Smooth muscle cell (in vitro differentiated cells): ENCODE results near the gene MYBPC2. TPM values are rescaled to one million over a fixed set of nuclear protein-coding genes. Genes with fewer than 3 reads are reported as not detected.

Experiments
- DNase-seq: peaks from one replicate; lab custom pipeline; 2025; ENCODE audit not compliant: unreplicated experiment; lab: John Stamatoyannopoulos, UW
- H2AFZ ChIP-seq: fragments of 200-600 bp; sonication (generic); 2 replicates; pipeline ENCODE4 v1.6.0; 2016; ENCODE audit warnings: antibody characterized with exemption, low read depth, mild to moderate bottlenecking
- H3F3A ChIP-seq: fragments of 200-600 bp; sonication (generic); 2 replicates; pipeline ENCODE4 v1.6.0; 2017; ENCODE audit warnings: antibody characterized with exemption, low read depth
- H3K27ac ChIP-seq: fragments of 200-600 bp; sonication (generic); 2 replicates; pipeline ENCODE4 v1.5.1; 2016; ENCODE audit warnings: low read depth, mild to moderate bottlenecking
- H3K27me3 ChIP-seq: fragments of 200-600 bp; sonication (generic); 2 replicates; pipeline ENCODE4 v1.6.1; 2016; ENCODE audit warnings: low read depth, mild to moderate bottlenecking
- H3K36me3 ChIP-seq: fragments of 200-600 bp; sonication (generic); 2 replicates; pipeline ENCODE4 v1.5.1; 2016; ENCODE audit warnings: low read depth
- H3K4me1 ChIP-seq: fragments of 200-600 bp; sonication (generic); 2 replicates; pipeline ENCODE4 v1.5.1; 2016; ENCODE audit warnings: low read depth
- H3K4me2 ChIP-seq: fragments of 200-600 bp; sonication (generic); 2 replicates; pipeline ENCODE4 v1.6.0; 2016; ENCODE audit warnings: mild to moderate bottlenecking
- H3K4me3 ChIP-seq: fragments of 200-600 bp; sonication (generic); 2 replicates; pipeline ENCODE4 v1.5.1; 2016; ENCODE audit warnings: mild to moderate bottlenecking
- H3K79me2 ChIP-seq: fragments of 200-600 bp; sonication (generic); 2 replicates; pipeline ENCODE4 v1.6.0; 2016; ENCODE audit warnings: low read depth, mild to moderate bottlenecking
- H3K9ac ChIP-seq: fragments of 200-600 bp; sonication (generic); 2 replicates; pipeline ENCODE4 v1.6.0; 2016; ENCODE audit warnings: low read depth
- H3K9me3 ChIP-seq: fragments of 200-600 bp; sonication (generic); replicated peaks from 2 replicates; pipeline ENCODE4 v1.5.1; 2016; ENCODE audit warnings: low read depth
- H4K20me1 ChIP-seq: fragments of 200-600 bp; sonication (generic); 2 replicates; pipeline ENCODE4 v1.6.0; 2016; ENCODE audit warnings: low read depth
- WGBS: methylation state at CpG from one replicate; pipeline ENCODE4 v1.1.7; 2016; ENCODE audit warnings: low lambda C conversion rate; 5-methylcytosine and 5-hydroxymethylcytosine counted together
- polyA plus RNA-seq: library from polyadenylated mRNA; unstranded; fragments of >200 nt; fragmentation: Nextera tagmentation; extraction: Ambion mirVana; gene quantifications from 2 replicates; pipeline ENCODE4 v1.2.1, GENCODE V29; 2016
- total RNA-seq: library from RNA; depleted of rRNA; stranded (reverse); fragments of >200 nt; gene quantifications from 2 replicates; pipeline ENCODE4 v1.2.3, GENCODE V29; 2014
- TF ChIP-seq, protein P1 (sequence below): fragments of 200-600 bp; sonication (generic); IDR thresholded peaks from 2 replicates; pipeline ENCODE4 v1.5.1; 2017; ENCODE audit warnings: borderline replicate concordance, mild to moderate bottlenecking, antibody characterized with exemption; ENCODE audit not compliant: insufficient read depth, poor library complexity, severe bottlenecking

The MYBPC2 gene
- total and polyA plus RNA-seq, 2 experiments from 2014 or later = not detected

GRCh38 chr19:50490411-50490811 is 57.7 kb downstream of the MYBPC2 start:
- 92% methylated on average over 18 of the region's 18 CpGs for WGBS
- no peak for DNase-seq
- Histone ChIP-seq H3K4me1 (no peaks in the 10 kb centered on the region), H4K20me1 (no peaks in the 10 kb centered on the region), H3K79me2 (no peaks in the 10 kb centered on the region), H3K36me3 (no peaks in the 10 kb centered on the region), H3K27ac (no peak overlapping the region), H2AFZ (no peak overlapping the region), H3K4me3 (no peak overlapping the region), H3K9me3 (no peaks in the 10 kb centered on the region), H3K9ac (no peak overlapping the region), H3K4me2 (no peak overlapping the region), H3F3A (no peaks in the 10 kb centered on the region), H3K27me3 (peaks cover 5% of the 10 kb centered on the region)
- TF ChIP-seq, protein P1, sequence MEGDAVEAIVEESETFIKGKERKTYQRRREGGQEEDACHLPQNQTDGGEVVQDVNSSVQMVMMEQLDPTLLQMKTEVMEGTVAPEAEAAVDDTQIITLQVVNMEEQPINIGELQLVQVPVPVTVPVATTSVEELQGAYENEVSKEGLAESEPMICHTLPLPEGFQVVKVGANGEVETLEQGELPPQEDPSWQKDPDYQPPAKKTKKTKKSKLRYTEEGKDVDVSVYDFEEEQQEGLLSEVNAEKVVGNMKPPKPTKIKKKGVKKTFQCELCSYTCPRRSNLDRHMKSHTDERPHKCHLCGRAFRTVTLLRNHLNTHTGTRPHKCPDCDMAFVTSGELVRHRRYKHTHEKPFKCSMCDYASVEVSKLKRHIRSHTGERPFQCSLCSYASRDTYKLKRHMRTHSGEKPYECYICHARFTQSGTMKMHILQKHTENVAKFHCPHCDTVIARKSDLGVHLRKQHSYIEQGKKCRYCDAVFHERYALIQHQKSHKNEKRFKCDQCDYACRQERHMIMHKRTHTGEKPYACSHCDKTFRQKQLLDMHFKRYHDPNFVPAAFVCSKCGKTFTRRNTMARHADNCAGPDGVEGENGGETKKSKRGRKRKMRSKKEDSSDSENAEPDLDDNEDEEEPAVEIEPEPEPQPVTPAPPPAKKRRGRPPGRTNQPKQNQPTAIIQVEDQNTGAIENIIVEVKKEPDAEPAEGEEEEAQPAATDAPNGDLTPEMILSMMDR = no peak

GRCh38 chr19:50490991-50491472 is 58.3 kb downstream of the MYBPC2 start:
- no peak overlapping the region for H3K4me3 ChIP-seq
- H3K4me1 ChIP-seq = no peaks in the 10 kb centered on the region
- no peak overlapping the region for H2AFZ ChIP-seq
- H3K79me2 ChIP-seq = no peaks in the 10 kb centered on the region
- H3K9me3 ChIP-seq = no peaks in the 10 kb centered on the region
- peaks cover 5% of the 10 kb centered on the region for H3K27me3 ChIP-seq
- no peaks in the 10 kb centered on the region for H4K20me1 ChIP-seq
- TF ChIP-seq, protein P1 = no peak
- H3K4me2 ChIP-seq = no peak overlapping the region
- no peaks in the 10 kb centered on the region for H3F3A ChIP-seq
- H3K9ac ChIP-seq = no peak overlapping the region
- no peak for DNase-seq
- no peaks in the 10 kb centered on the region for H3K36me3 ChIP-seq
- H3K27ac ChIP-seq = no peak overlapping the region
- WGBS = 88% methylated on average over 23 of the region's 26 CpGs

GRCh38 chr19:50492303-50493052 is 59.8 kb downstream of the MYBPC2 start:
- H3K79me2 ChIP-seq = no peaks in the 10 kb centered on the region
- H3K4me2 ChIP-seq = no peak overlapping the region
- H3K9ac ChIP-seq = no peak overlapping the region
- no peak for DNase-seq
- H3K4me3 ChIP-seq = no peak overlapping the region
- peaks cover 9% of the 10 kb centered on the region for H3K27me3 ChIP-seq
- no peak overlapping the region for H3K27ac ChIP-seq
- H3K36me3 ChIP-seq = no peaks in the 10 kb centered on the region
- TF ChIP-seq, protein P1 = no peak
- H4K20me1 ChIP-seq = no peaks in the 10 kb centered on the region
- WGBS = 25% methylated on average over 9 of the region's 12 CpGs
- no peaks in the 10 kb centered on the region for H3K4me1 ChIP-seq
- no peaks in the 10 kb centered on the region for H3F3A ChIP-seq
- H2AFZ ChIP-seq = no peak overlapping the region
- no peaks in the 10 kb centered on the region for H3K9me3 ChIP-seq

DNA sequence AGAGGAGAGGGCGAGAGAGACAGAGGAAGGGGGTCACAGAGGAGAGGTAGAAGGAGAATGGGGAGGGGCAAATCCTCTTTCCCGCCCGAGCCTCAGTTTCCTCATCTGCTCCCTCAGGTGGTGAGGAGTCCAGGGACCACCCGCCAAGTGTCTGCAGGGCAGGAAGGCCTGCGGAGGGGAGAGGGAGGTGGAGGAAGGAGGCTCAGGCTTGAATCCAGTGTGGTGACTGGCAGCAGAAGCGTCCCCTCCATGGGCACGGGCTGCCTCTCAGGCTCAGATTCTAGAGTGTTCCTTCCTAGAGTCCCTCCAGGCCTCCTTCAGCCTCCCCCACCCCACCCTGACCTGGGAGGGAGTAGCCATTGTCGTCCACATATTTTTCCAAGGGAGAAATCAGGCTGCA is 60.5 kb downstream of the MYBPC2 start:
- no peaks in the 10 kb centered on the region for H3K79me2 ChIP-seq
- H3K27ac ChIP-seq = no peak overlapping the region
- DNase-seq = no peak
- no peaks in the 10 kb centered on the region for H3K36me3 ChIP-seq
- peaks cover 15% of the 10 kb centered on the region for H3K27me3 ChIP-seq
- 68% methylated on average over 8 of the region's 8 CpGs for WGBS
- no peaks in the 10 kb centered on the region for H4K20me1 ChIP-seq
- no peaks in the 10 kb centered on the region for H3K9me3 ChIP-seq
- H2AFZ ChIP-seq = no peak overlapping the region
- TF ChIP-seq, protein P1 = no peak
- no peak overlapping the region for H3K4me2 ChIP-seq
- H3K4me3 ChIP-seq = no peak overlapping the region
- no peaks in the 10 kb centered on the region for H3K4me1 ChIP-seq
- H3K9ac ChIP-seq = no peak overlapping the region
- H3F3A ChIP-seq = no peaks in the 10 kb centered on the region
